GM23338 (cell line): ENCODE results near the gene PLXNA2. TPM values are rescaled to one million over a fixed set of nuclear protein-coding genes. Genes with fewer than 3 reads are reported as not detected.

Experiments used
- ATAC-seq: fragments of 200-7000 bp; cut with Tn5 transposase; 3 replicates; pipeline ENCODE4 v1.9.1; 2020
- DNase-seq: peaks from one replicate; pipeline ENCODE4 v3.0.0-alpha.2; 2015; ENCODE audit warnings: low spot score
- H2AFZ ChIP-seq: fragments of 200-600 bp; sonication (generic); 2 replicates; pipeline ENCODE4 v1.8.0; 2016; ENCODE audit warnings: antibody characterized with exemption, mild to moderate bottlenecking, moderate library complexity
- H3F3A ChIP-seq: fragments of 200-600 bp; sonication (generic); replicated peaks from 2 replicates; pipeline ENCODE4 v1.8.0; 2017; ENCODE audit warnings: antibody characterized with exemption, mixed run types, low read depth
- H3K27ac ChIP-seq: fragments of 200-600 bp; sonication (generic); 2 replicates; pipeline ENCODE4 v1.6.1; 2016; ENCODE audit warnings: low read depth
- H3K27me3 ChIP-seq: fragments of 200-600 bp; sonication (generic); 2 replicates; pipeline ENCODE4 v1.8.0; 2016; ENCODE audit warnings: mild to moderate bottlenecking, mixed run types, moderate library complexity; ENCODE audit not compliant: insufficient read depth
- H3K36me3 ChIP-seq: fragments of 200-600 bp; sonication (generic); 2 replicates; pipeline ENCODE4 v1.8.0; 2016; ENCODE audit warnings: mild to moderate bottlenecking; ENCODE audit not compliant: insufficient read depth
- H3K4me1 ChIP-seq: fragments of 200-600 bp; sonication (generic); 2 replicates; pipeline ENCODE4 v1.8.0; 2016; ENCODE audit warnings: mild to moderate bottlenecking, moderate library complexity; ENCODE audit not compliant: insufficient read depth
- H3K4me2 ChIP-seq: fragments of 200-600 bp; sonication (generic); 2 replicates; pipeline ENCODE4 v1.7.1; 2017; ENCODE audit warnings: mixed run types
- H3K4me3 ChIP-seq: fragments of 200-600 bp; sonication (generic); 2 replicates; pipeline ENCODE4 v1.6.1; 2016; ENCODE audit warnings: mixed run types
- H3K79me2 ChIP-seq: fragments of 200-600 bp; sonication (generic); replicated peaks from 2 replicates; pipeline ENCODE4 v1.8.0; 2017; ENCODE audit warnings: mild to moderate bottlenecking; ENCODE audit not compliant: insufficient read depth
- H3K9me2 ChIP-seq: fragments of 200-600 bp; sonication (generic); 2 replicates; pipeline ENCODE4 v1.8.0; 2017; ENCODE audit not compliant: insufficient read depth
- H4K20me1 ChIP-seq: fragments of 200-600 bp; sonication (generic); replicated peaks from 2 replicates; pipeline ENCODE4 v1.8.0; 2017; ENCODE audit warnings: mild to moderate bottlenecking; ENCODE audit not compliant: insufficient read depth
- H3K27ac Mint-ChIP-seq: 2 replicates; pipeline ENCODE4 v1.8.0; 2020; ENCODE audit warnings: inconsistent platforms, mild to moderate bottlenecking, moderate library complexity, mixed read lengths
- H3K27me3 Mint-ChIP-seq: 3 replicates; pipeline ENCODE4 v1.8.0; 2022; ENCODE audit warnings: low read depth, mild to moderate bottlenecking, moderate library complexity, mixed read lengths, inconsistent platforms; ENCODE audit not compliant: insufficient read depth, poor library complexity
- H3K36me3 Mint-ChIP-seq: 3 replicates; pipeline ENCODE4 v1.8.0; 2021; ENCODE audit warnings: low read depth, mild to moderate bottlenecking, inconsistent platforms, moderate library complexity, mixed read lengths
- H3K4me1 Mint-ChIP-seq: 3 replicates; pipeline ENCODE4 v1.8.0; 2020; ENCODE audit warnings: mild to moderate bottlenecking, inconsistent platforms, mixed read lengths
- H3K4me3 Mint-ChIP-seq: 3 replicates; pipeline ENCODE4 v1.8.0; 2021; ENCODE audit warnings: moderate library complexity, mild to moderate bottlenecking, inconsistent platforms, mixed read lengths
- H3K9me3 Mint-ChIP-seq: 3 replicates; pipeline ENCODE4 v1.8.0; 2020; ENCODE audit warnings: moderate library complexity, mild to moderate bottlenecking, inconsistent platforms, mixed read lengths
- CTCF ChIP-seq, 2 experiments: fragments of 200-600 bp in 1 of 2; sonication (generic) in 1 of 2; conservative IDR thresholded peaks; 2 replicates each; pipeline versions ENCODE4 v1.5.1 to v1.6.1; 2016 to 2017; ENCODE audit warnings: antibody characterized with exemption in 2 of 2, low read depth in 2 of 2, mild to moderate bottlenecking in 2 of 2, moderate library complexity in 1 of 2
- JUNB ChIP-seq: IDR thresholded peaks from one replicate; pipeline ENCODE4 v1.6.1; 2016; ENCODE audit warnings: antibody characterized with exemption; ENCODE audit not compliant: unreplicated experiment
- NANOG ChIP-seq: IDR thresholded peaks from 2 replicates; pipeline ENCODE4 v1.6.1; 2016; ENCODE audit warnings: antibody characterized with exemption, borderline replicate concordance
- POLR2AphosphoS5 ChIP-seq: IDR thresholded peaks from 2 replicates; pipeline ENCODE4 v1.6.1; 2016; ENCODE audit warnings: antibody characterized with exemption, low read depth
- REST ChIP-seq: IDR thresholded peaks from one replicate; pipeline ENCODE4 v1.6.1; 2018; ENCODE audit warnings: antibody characterized with exemption; ENCODE audit not compliant: unreplicated experiment
- STAT1 ChIP-seq: IDR thresholded peaks from one replicate; pipeline ENCODE4 v1.6.1; 2016; ENCODE audit warnings: antibody characterized with exemption; ENCODE audit not compliant: unreplicated experiment
- ZNF331 ChIP-seq: fragments of 250-450 bp; sonication (Bioruptor Pico); IDR thresholded peaks from 2 replicates; pipeline ENCODE4 v1.5.0; 2020; ENCODE audit warnings: low read depth, mild to moderate bottlenecking, moderate library complexity
- polyA plus RNA-seq: library from polyadenylated mRNA; unstranded; fragments of >200 nt; fragmentation: Nextera tagmentation; extraction: Ambion mirVana; gene quantifications from 2 replicates; pipeline ENCODE4 v1.2.1, GENCODE V29; 2016
- total RNA-seq: library from RNA; depleted of rRNA; stranded (reverse); fragments of >200 nt; shearing (Covaris generic); gene quantifications from 2 replicates; pipeline ENCODE4 v1.2.3, GENCODE V29; 2014

PLXNA2 gene
- total and polyA plus RNA-seq, 2 experiments from 2014 or later, result 0.40 to 1.8 TPM

- peaks cover 18% of the 10 kb centered on the region for H3K27me3 Mint-ChIP-seq
These were observed 212.8 kb downstream of the PLXNA2 start for GRCh38 chr1:208031316-208031931.

More at GRCh38 chr1:208031316-208031931, 212.8 kb downstream of the PLXNA2 start:
- H3F3A ChIP-seq, result no peaks in the 10 kb centered on the region
- Mint-ChIP-seq H3K4me3 (no peak overlapping the region), H3K36me3 (no peaks in the 10 kb centered on the region), H3K4me1 (peaks cover 12% of the 10 kb centered on the region), H3K9me3 (no peaks in the 10 kb centered on the region; the same call in 2 of the 3 replicates), H3K27ac (no peak overlapping the region)
- H3K4me3 ChIP-seq, result no peak overlapping the region
- H3K27ac ChIP-seq, result no peak overlapping the region
- ATAC-seq (no peak), DNase-seq (no peak)
- no peak overlapping the region for H2AFZ ChIP-seq
- no peaks in the 10 kb centered on the region for H3K4me1 ChIP-seq
- H3K4me2 ChIP-seq, result no peak overlapping the region
- H3K27me3 ChIP-seq, result no peaks in the 10 kb centered on the region
- TF ChIP-seq REST (no peak), JUNB (no peak), NANOG (no peak), CTCF (conservative IDR thresholded peaks at IDR 0.05; ENCODE audit: low read depth in 2 of 2) (no peak), POLR2AphosphoS5 (no peak), STAT1 (no peak), ZNF331 (CRISPR knock-in tag) (no peak)
- H3K79me2 ChIP-seq, result no peaks in the 10 kb centered on the region
- no peaks in the 10 kb centered on the region for H3K36me3 ChIP-seq
- H3K9me2 ChIP-seq, result no peaks in the 10 kb centered on the region
- H4K20me1 ChIP-seq, result no peaks in the 10 kb centered on the region
